Spinal cord (tissue), 10 donors: ENCODE measurements around the gene ACVRL1. TPM values are rescaled to one million over a fixed set of nuclear protein-coding genes. Genes with fewer than 3 reads are reported as not detected.
"Not testable (repeated sequence)": the region's sequence is repeated elsewhere in the genome, so short reads cannot be mapped to it uniquely, and the experiment has no call there.

Experiments
- DNase-seq, 6 donors: peaks; one replicate each; pipeline versions ENCODE4 v3.0.0 to v3.0.0-alpha.2; 2013 to 2015; ENCODE audit warnings: low spot score in 6 of 6, low read depth in 4 of 6
- H3K27ac ChIP-seq: one replicate; pipeline ENCODE4 v1.5.1; 2013; ENCODE audit warnings: low read depth, low read length, control low read depth
- H3K27me3 ChIP-seq: one replicate; pipeline ENCODE4 v1.6.1; 2013; ENCODE audit warnings: low read length; ENCODE audit not compliant: control insufficient read depth, insufficient read depth
- H3K36me3 ChIP-seq: one replicate; pipeline ENCODE4 v1.6.1; 2013; ENCODE audit warnings: low read length; ENCODE audit not compliant: control insufficient read depth, insufficient read depth
- H3K4me1 ChIP-seq: one replicate; pipeline ENCODE4 v1.6.1; 2013; ENCODE audit warnings: low read length; ENCODE audit not compliant: control insufficient read depth, insufficient read depth
- H3K4me3 ChIP-seq: one replicate; pipeline ENCODE4 v1.5.1; 2013; ENCODE audit warnings: low read depth, low read length, control low read depth
- H3K9me3 ChIP-seq: one replicate; pipeline ENCODE4 v1.6.1; 2013; ENCODE audit warnings: low read length; ENCODE audit not compliant: control insufficient read depth, insufficient read depth
- WGBS: methylation state at CpG from one replicate; pipeline ENCODE4 v1.1.5; 2013; ENCODE audit warnings: missing lambda C conversion rate; ENCODE audit not compliant: insufficient coverage; 5-methylcytosine and 5-hydroxymethylcytosine counted together
- polyA plus RNA-seq, 2 donors: library from polyadenylated mRNA; unstranded; fragments of 120-200 nt; gene quantifications; one replicate each; pipeline ENCODE4 v1.2.1, GENCODE V29; 2013; ENCODE audit not compliant: insufficient read length in 2 of 2
- total RNA-seq, 2 donors: library from RNA; depleted of rRNA in 1 of 2; stranded (reverse); fragments of 120-200 nt in 1 of 2; fragments of >200 nt in 1 of 2; gene quantifications; one replicate each; pipeline versions ENCODE4 v1.2.3 to v1.2.4, GENCODE V29; 2013 to 2014
- donor health status: healthy.

ACVRL1 gene
- total and polyA plus RNA-seq, 4 donors = 8.4 to 55.7 (median 17.0) TPM

DNA sequence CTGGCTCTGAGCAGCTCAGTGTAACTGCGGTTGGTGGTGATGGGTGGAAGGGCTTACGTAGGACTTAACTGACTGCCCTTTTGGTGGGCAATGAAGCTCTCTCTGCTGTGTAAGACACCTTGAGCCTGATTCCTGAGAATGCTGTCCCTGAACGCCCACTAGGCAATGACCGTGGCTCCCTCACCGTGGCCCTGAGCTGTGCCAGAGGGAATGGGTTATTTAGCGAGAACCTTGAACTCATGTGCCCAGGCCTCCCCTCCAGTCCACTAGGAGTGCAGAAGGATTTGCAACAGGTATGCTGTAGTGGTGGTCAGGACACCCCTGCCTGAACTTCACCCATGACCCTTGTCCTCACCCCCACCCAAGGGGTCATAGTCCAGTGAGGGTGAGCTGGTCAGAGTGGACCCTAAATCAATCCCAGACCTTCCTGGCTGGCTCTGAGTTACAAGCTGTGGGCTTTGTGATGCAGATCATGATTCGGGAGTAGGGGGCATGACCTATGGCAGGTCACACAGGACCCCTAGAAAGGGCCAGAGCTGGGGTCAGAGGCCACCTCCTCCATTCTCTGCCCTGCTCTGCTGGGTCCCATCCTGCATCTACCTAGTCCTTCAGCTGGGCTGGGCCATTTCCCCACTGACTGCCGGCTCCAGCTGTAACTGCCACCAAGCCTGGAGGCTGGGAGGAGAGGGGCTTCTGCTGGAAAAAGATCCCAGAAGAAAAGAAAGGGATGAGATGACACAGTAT lies 33.9 kb upstream of the ACVRL1 start:
- no peak for DNase-seq
- 78% methylated on average over 5 of the region's 8 CpGs for WGBS
- Histone ChIP-seq H3K27me3 (peaks cover 9% of the 10 kb centered on the region), H3K4me3 (no peak overlapping the region), H3K27ac (no peak overlapping the region), H3K9me3 (no peaks in the 10 kb centered on the region), H3K4me1 (peaks cover 19% of the 10 kb centered on the region), H3K36me3 (no peaks in the 10 kb centered on the region)

DNA sequence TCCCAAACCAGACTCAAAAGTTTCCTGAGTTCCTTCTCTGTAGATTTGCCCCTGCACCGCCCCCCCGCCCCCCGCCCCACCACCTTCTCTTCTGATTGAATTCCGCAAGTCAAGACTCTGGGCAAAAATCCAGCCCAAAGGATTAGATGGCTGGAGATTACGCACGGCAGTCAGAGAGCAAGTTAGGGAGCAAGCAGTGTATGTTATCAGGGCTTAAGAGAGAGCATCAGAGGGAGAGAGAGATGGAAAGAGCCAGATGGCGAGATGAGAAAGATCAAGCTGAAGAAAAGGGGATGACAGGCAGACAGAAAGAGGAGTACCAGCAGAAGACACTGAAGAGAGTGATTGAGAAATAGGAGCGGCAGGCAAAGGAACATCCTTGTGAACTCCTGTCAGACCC lies 33.3 kb upstream of the ACVRL1 start:
- Histone ChIP-seq H3K27ac (no peak overlapping the region), H3K9me3 (no peaks in the 10 kb centered on the region), H3K36me3 (no peaks in the 10 kb centered on the region), H3K4me1 (peaks cover 13% of the 10 kb centered on the region), H3K4me3 (no peak overlapping the region), H3K27me3 (peaks cover 7% of the 10 kb centered on the region)
- no peak for DNase-seq
- whole genome bisulfite sequencing = 54% methylated on average over 4 of the region's 8 CpGs

DNA sequence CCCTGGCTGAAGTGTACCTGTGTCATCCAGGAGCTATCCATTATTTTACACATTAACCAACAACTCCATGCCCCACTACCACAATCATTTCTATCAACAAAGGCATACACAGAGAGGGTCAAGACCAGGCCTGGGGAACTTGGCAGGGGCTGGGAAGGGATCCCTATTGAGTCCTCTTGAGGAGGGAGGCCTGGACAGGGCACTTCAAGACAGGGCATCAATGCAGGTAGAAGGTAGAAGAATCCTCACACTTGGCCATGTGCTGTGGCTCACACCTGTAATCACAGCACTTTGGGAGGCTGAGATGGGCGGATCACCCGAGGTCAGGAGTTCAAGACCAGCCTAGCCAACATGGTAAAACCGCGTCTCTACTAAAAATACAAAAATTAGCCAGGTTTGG lies 32.8 kb upstream of the ACVRL1 start:
- H3K36me3 ChIP-seq = no peaks in the 10 kb centered on the region
- peaks cover 9% of the 10 kb centered on the region for H3K4me1 ChIP-seq
- H3K27me3 ChIP-seq = peaks cover 6% of the 10 kb centered on the region
- H3K9me3 ChIP-seq = no peaks in the 10 kb centered on the region
- 70% methylated on average over 2 of the region's 4 CpGs for WGBS
- DNase-seq = no peak
- no peak overlapping the region for H3K4me3 ChIP-seq
- no peak overlapping the region for H3K27ac ChIP-seq

DNA sequence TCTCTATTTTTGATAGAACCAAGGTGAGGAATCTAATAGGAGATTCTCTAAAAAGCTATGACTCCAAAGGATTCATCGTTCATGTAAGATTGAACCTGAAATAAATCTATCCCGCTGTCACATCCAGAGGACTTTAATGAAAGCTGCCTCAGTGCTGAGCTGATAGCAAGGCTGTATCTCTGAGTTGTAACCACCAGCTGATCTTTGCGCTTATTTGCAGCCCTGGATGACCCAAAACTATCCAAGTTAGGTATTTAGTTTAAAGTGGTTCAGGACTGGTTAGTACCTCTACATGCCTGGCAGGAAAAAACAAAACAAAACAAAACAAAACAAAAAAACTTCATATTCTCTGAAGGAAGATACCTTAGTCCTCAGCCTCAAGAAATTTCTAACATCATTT lies 28.2 kb upstream of the ACVRL1 start:
- Histone ChIP-seq H3K4me3 (no peak overlapping the region), H3K27ac (no peak overlapping the region), H3K4me1 (no peaks in the 10 kb centered on the region), H3K36me3 (no peaks in the 10 kb centered on the region), H3K9me3 (no peaks in the 10 kb centered on the region), H3K27me3 (no peaks in the 10 kb centered on the region)
- no peak for DNase-seq
- 78% methylated on average over 2 of the region's 3 CpGs for WGBS

DNA sequence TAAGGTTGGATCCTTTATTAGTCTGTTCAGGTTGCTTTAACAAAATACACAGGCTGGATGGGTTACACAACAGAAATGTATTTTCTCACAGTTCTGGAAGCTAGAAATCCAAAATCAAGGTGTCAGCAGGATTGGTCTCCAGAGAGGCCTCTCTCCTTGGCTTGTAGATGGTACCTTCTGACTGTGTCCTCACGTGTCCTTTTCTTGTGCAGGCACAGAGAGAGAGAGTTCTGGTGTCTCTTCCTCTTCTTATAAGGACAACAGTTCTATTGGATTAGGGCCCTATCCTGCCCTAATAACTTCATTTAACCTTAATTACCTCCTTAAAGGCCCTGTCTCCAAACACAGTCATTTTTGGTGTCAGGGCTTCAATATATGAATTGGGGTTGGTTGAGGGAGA lies 24.0 kb upstream of the ACVRL1 start:
- WGBS = no CpG with 5 or more reads among the region's 1 CpG
- no peak for DNase-seq
- H3K27ac ChIP-seq = no peak overlapping the region
- peaks cover 6% of the 10 kb centered on the region for H3K4me1 ChIP-seq
- H3K4me3 ChIP-seq = no peak overlapping the region
- no peaks in the 10 kb centered on the region for H3K27me3 ChIP-seq
- no peaks in the 10 kb centered on the region for H3K36me3 ChIP-seq
- H3K9me3 ChIP-seq = no peaks in the 10 kb centered on the region

DNA sequence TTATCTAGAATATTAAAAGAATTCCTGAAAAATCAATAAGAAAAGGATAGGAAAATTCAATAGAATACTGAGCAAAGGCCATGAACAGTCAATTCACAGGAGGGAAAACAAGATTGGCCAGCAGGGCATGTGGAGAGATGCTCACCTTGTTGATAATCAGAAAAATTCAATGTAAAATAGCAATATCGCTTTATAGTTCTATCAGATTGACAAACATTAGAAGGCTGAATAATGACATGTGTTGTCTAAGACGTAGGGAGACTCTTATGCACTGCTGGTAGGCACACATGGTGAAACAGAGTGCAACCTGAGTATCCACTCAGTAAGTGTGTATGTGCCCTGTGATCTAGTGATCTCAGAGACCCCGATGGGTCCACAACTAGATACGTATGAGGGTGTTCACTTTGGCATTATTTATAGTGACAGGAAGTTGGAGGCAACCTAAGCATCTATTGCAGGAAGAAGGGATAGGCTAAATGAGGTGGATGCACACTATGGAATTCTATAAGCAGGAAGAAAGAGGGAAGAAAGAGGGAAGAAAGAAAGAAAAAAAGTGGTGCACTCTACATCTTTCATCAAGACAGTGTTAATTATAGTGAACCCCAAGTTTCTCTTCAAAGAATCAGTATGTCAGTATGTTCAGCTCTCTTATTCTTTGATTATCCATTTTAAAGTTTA lies 23.2 kb upstream of the ACVRL1 start:
- H3K27me3 ChIP-seq = no peaks in the 10 kb centered on the region
- DNase-seq = no peak
- no peaks in the 10 kb centered on the region for H3K9me3 ChIP-seq
- WGBS = 83% methylated on average over 3 of the region's 4 CpGs
- no peak overlapping the region for H3K27ac ChIP-seq
- H3K36me3 ChIP-seq = no peaks in the 10 kb centered on the region
- H3K4me3 ChIP-seq = no peak overlapping the region
- H3K4me1 ChIP-seq = peaks cover 6% of the 10 kb centered on the region

DNA sequence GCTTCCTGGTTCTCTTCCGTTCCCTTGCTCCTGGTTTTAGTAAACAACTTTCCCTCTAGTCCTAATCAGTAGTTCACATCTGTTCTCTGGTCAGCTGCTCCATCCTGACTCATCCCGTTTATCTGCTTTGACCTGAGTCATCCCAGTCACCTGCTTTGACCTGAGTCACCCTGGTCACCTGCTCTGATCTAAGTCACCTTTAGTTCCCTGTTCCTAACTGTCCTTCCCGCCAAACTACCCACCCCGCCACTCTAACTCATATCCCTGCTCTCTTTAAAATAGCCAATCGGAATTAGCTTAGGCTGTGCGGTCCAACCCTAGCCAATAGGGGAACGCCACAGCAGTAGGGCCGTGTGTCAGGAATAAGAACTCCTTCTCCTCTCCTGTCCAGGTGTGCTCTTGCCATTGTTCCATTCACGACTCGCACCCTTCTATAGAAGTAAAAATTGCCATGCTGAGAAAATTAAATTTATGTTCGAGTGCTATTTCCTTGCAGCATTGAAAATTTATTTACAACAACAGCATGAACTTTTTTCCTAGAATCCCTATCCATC lies 22.6 kb upstream of the ACVRL1 start:
- 95% methylated on average over 7 of the region's 11 CpGs for WGBS
- Histone ChIP-seq H3K36me3 (no peaks in the 10 kb centered on the region), H3K27ac (no peak overlapping the region), H3K27me3 (no peaks in the 10 kb centered on the region), H3K9me3 (no peaks in the 10 kb centered on the region), H3K4me1 (peaks cover 8% of the 10 kb centered on the region), H3K4me3 (no peak overlapping the region)
- no peak for DNase-seq

DNA sequence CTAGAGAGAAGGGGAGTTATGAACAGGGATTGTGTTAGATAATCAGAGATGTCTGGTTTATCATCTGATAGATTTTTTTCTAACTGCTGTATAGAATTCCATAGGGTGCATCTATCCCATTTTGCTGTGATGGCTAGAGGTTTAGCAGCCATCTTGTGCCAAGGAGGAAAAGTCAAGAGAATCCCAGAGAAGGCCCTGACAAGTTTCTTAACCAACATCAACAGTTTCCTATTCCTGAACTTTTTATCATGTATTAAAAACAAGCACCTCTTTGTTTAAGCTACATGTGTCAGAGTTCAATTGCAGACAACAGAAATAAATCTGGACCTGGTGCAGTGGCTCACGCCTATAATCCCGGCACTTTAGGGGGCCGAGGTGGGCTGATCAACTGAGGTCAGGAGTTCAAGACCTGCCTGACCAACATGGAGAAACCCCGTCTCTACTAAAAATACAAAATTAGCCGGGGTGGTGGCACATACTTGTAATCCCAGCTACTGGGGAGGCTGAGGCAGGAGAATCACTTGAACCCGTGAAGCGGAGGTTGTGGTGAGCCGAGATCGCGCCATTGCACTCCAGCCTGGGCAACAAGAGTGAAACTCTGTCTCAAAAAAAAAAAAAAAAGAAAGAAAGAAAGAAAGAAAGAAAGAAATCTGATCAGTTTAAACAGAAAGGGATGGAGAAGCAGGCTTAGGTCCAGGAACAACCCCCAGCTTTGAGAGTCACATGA lies 21.8 kb upstream of the ACVRL1 start:
- DNase-seq, H3K36me3 ChIP-seq, H3K4me1 ChIP-seq, H3K4me3 ChIP-seq, H3K9me3 ChIP-seq, H3K27me3 ChIP-seq: not testable (repeated sequence)
- WGBS = 100% methylated on average over 7 of the region's 10 CpGs
- H3K27ac ChIP-seq = peak overlapping the region; percentile 42

DNA sequence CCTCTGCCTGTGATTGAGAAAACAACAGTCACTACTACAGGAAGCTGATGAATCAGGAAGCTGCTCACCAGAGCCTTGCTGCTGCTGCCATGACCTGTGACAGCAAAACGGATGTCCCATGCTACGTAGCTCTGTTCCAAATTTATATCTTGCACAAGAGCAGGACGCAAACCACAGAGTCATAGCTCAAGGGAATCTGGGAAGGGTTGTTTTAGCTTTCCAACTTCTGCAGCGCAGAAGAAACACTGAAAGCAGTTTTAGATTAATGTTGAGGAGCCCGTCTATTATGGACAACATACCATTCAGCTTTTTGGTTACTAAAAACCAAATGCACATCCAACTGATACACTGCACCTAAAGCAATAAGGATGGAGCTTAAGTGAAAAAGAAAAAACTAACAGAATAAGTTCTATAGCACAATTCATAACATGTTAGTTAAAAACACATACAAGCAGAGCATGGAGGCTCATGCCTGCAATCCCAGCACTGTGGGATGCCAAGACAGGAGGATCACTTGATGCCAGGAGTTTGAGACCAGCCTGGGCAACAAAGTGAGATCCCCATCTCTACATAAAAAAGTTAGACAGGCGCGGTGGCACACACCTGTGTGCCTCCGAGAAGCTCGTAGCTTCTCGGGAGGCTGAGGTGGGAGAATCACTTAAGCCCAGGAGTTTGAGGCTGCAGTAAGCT lies 21.1 kb upstream of the ACVRL1 start:
- Histone ChIP-seq H3K36me3 (no peaks in the 10 kb centered on the region), H3K27ac (peak overlapping the region; percentile 42), H3K4me3 (no peak overlapping the region), H3K27me3 (no peaks in the 10 kb centered on the region), H3K4me1 (peaks cover 9% of the 10 kb centered on the region), H3K9me3 (no peaks in the 10 kb centered on the region)
- 85% methylated on average over 5 of the region's 10 CpGs for WGBS
- peak in 1 of 6 donors; percentile 52 for DNase-seq
